Measurements from ENCODE around the gene HPD.

The HPD gene

DNA sequence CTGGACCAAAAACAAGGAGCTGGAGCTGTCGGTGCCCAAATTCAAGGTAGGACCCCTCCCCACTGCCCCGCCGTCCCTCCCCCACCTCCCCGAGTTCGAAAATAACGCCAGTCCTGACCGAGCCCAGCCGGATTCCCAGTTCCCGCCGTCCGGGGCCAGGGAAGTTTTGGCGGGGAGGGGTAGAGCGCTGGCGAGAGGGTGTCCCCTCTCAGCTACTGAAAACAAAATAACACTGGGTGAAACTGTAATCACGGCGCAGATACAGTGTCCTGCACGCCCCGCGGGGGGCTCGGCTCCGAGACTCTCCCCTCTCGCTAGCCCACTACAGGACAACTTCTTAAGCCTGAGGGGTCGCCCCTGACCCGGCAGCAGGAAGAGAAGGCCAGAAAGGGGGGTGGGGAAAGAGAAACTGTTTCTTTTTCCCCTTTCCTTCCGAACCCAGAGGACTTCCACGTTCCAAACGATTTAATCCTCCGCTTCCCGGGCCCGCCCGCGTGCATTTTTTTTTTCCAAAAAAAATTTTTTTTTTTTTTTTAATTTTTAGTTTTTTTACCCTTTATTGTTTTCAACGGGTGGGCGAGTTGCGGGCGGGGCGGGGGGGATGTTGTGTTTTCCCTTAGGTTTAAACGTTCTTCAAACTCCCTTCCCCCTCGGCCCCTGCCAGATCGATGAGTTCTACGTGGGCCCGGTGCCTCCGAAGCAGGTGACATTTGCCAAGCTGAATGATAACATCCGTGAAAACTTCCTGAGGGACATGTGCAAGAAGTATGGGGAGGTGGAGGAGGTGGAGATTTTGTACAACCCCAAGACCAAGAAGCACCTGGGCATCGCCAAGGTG is 53.3 kb downstream of the HPD start:
- H3K4me1 Mint-ChIP-seq = peaks cover 26 to 62% of the 10 kb centered on the region in 2 donors
- H3K4me3 Mint-ChIP-seq = peak overlapping the region; percentile 97 to 99
- H3K36me3 Mint-ChIP-seq = peaks cover 37 to 48% of the 10 kb centered on the region in 2 donors
- H3K27me3 Mint-ChIP-seq = no peaks in the 10 kb centered on the region
- H3K9me3 Mint-ChIP-seq = no peaks in the 10 kb centered on the region
- peak overlapping the region; percentile 98 for H3K27ac Mint-ChIP-seq
- DNase-seq (no peak), ATAC-seq (replicated peaks) (no peak)

DNA sequence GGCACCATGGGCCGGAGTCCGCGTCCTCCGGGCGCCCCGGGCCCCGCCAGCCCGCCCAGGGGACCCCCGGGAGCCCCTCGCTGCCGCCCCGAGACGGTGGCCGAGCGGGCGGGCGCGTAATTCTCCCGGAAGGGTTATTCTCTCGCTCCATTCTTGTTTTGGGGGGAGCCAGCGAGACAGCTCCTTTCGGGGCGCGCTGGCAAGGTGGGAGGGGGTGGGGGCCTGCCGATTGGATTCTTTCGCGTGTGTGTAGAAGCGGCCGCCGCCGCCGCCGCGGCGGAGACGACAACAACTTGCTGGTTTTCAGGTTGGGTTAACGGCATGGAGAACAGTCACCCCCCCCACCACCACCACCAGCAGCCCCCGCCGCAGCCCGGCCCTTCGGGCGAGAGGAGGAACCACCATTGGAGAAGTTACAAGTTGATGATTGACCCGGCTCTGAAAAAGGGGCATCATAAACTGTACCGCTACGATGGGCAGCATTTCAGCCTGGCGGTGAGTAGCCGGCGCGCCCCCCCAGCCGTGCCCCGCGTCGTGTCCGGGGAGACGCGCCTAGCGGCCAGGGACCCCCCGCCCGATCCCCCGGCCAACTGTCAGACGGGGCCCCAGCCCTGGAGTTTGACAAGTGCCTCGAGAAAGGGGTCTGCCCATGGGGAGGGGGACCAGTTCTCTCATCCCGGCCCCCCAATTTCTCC is 54.1 kb downstream of the HPD start:
- no peaks in the 10 kb centered on the region for H3K9me3 Mint-ChIP-seq
- peak overlapping the region; percentile 97 to 99 for H3K4me3 Mint-ChIP-seq
- ATAC-seq (replicated peaks) = peak; percentile 3 to 4
- H3K27me3 Mint-ChIP-seq = no peaks in the 10 kb centered on the region
- peak overlapping the region; percentile 98 for H3K27ac Mint-ChIP-seq
- peaks cover 26 to 57% of the 10 kb centered on the region in 2 donors for H3K4me1 Mint-ChIP-seq
- peaks cover 34 to 43% of the 10 kb centered on the region in 2 donors for H3K36me3 Mint-ChIP-seq
- DNase-seq = peak; percentile 45

DNA sequence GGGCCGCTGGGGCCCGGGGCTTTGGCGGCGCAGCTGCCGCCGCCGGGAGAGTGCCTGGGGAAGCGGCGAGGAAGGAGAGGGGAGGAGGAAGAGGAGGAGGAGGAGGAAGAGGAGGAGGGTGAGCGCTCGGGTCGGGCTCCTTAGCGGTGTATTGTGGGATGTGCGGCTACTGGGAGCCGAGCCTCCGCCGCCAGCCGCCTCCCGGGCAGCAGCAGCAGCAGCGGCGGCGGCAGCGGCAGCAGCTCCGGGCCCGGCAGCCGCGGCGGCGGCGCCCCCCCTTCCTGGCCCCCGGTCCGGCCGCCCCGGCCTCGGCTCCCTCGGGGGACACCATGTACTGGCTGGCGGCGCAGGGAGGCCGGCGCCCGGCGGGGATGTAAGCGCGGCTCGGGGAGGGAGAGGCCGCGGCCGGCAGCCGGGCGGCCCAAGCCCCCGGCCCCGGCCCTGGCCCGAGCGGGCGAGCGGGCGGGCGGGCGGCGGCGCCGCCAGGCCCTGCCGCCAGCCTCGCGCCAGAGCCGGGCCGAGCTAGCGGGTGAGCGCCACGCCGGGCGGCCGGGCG is 54.7 kb downstream of the HPD start, which contains the start of gene SETD1B:
TSS of gene SETD1B (plus strand) at position 149 of the 556 bp plus-strand sequence. CDS start 729 bp downstream, outside the sequence.
- peaks cover 29 to 42% of the 10 kb centered on the region in 2 donors for H3K36me3 Mint-ChIP-seq
- H3K4me3 Mint-ChIP-seq = peak within 1 kb of the TSS; percentile 99

DNA sequence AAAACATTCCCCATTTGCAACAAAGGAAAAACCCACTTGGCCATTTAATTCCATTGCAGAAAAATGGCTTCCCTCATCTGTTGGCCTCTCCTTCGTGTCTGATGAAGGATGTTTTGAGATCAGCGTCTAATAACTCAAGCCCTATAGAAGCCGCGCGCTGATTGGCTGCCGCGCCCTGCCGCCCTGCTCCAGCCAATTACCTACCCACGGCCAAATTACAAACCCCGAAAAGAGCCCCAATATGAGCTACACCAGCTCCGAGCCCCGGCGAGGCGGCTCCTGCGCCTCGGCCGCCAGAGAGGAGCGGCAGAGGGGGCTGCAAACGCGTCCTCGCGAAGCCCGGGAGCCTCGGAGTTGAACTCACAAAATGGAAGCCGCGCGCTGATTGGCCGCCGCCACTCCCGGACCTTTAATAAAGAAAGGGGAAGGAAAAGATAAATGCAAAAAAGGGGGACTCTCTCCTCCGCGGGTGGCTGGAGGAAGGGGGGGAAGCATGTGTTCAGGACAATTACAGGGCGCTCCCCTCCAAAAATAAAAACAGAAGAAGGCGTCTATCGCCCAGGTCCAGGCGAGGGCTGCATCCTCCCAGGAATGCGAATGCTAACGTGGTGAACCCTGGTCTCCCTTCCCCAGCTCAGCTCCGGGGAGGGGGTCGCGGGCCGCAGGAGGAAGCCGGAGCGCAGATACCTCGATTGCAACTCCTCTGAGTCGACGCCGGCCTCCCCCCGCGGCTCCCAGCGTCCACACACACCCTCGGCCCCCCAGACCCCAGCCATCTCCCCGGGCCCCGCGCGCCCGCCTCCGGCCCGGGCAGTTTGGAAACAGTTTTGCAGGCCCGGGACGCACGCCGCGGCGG is 55.6 kb downstream of the HPD start:
- peaks cover 35 to 61% of the 10 kb centered on the region in 2 donors for H3K4me1 Mint-ChIP-seq
- ATAC-seq (replicated peaks) (peak; percentile 50 to 57), DNase-seq (peak; percentile 92)
- H3K27me3 Mint-ChIP-seq = no peaks in the 10 kb centered on the region
- H3K9me3 Mint-ChIP-seq = no peaks in the 10 kb centered on the region
- H3K4me3 Mint-ChIP-seq = peak overlapping the region; percentile 93 to 99
- H3K27ac Mint-ChIP-seq = peak overlapping the region; percentile 100
- H3K36me3 Mint-ChIP-seq = peaks cover 25 to 44% of the 10 kb centered on the region in 2 donors

More for the DNA sequence above, 54.7 kb downstream of the HPD start, which contains the start of gene SETD1B:
- Mint-ChIP-seq H3K27me3 (no peaks in the 10 kb centered on the region), H3K27ac (peak within 1 kb of the TSS; percentile 100), H3K4me1 (peaks cover 30 to 59% of the 10 kb centered on the region in 2 donors), H3K9me3 (no peaks in the 10 kb centered on the region)
- DNase-seq (peak; percentile 48), ATAC-seq (replicated peaks) (peak; percentile 3 to 4)

DNA sequence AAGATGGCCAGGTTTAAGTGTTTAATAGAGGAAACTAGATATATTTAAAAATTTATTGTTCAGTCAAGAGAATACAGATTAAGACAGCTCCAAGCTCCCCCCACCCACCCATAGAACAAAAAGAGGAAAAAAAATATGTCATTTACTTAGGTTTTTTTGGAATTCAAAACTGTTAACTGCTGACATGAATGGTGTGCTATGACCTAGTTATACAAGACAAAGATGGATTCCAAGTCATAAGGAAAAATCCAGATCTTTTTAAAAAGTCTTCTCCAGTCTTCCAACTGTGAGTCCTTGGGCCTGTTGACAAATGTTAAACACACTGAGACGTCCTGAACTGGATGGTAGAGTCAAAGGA is 56.2 kb downstream of the HPD start:
- Mint-ChIP-seq H3K27ac (peak overlapping the region; percentile 100), H3K4me3 (peak overlapping the region; percentile 93 to 99), H3K9me3 (no peaks in the 10 kb centered on the region), H3K27me3 (no peaks in the 10 kb centered on the region), H3K4me1 (peaks cover 36 to 61% of the 10 kb centered on the region in 2 donors), H3K36me3 (peaks cover 26 to 47% of the 10 kb centered on the region in 2 donors)
- no peak for ATAC-seq (replicated peaks)
- no peak for DNase-seq

DNA sequence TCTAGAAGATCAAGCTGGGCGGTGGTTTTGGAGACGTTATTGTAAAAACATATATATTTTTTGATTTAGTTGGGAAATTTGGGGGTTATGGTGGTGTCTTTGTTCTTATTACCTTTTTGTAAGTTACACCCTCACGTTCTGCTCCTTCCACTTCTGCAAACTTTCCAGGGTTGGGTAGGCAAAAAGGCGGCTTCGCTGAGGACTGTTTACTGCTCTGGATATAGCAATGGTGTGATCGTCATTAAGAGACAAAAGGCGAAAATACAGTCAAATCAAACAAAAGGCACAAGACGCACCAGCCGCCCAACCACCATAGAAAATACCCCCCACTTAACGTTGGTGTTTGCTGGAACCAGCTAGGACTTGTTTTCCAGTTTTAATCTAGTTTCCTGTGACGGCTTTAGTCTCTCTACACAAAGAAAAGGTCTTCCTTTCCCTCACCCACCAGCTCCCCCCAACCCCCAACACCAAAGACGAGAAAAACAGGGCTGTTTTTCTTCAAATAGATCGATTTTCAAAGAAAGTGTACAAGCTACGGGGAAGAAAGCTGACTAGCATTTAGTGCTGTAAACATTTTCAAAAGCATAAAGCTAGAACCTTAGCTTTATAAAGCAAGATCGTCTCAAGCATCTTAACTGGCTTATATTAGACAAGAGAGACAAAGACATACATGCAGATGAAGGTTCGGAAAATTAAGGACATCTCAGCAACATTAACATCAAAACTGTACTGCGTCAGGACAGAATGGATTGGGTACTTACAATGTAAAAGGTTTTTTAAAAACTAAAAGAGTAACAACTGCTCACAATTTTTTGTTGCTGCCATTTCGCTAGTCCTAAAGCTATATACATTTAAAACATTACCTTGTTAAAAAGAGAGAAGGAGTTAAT is 56.8 kb downstream of the HPD start:
- no peak for ATAC-seq (replicated peaks)
- Mint-ChIP-seq H3K4me3 (peak overlapping the region; percentile 93 to 99), H3K9me3 (no peaks in the 10 kb centered on the region), H3K4me1 (peaks cover 37 to 58% of the 10 kb centered on the region in 2 donors), H3K27ac (peak overlapping the region; percentile 100), H3K36me3 (peaks cover 28 to 50% of the 10 kb centered on the region in 2 donors), H3K27me3 (no peaks in the 10 kb centered on the region)
- no peak for DNase-seq

GRCh38 chr12:121800694-121801594 is 57.7 kb downstream of the HPD start:
- Mint-ChIP-seq H3K4me3 (peak overlapping the region; percentile 93 to 99), H3K27ac (peak overlapping the region; percentile 100), H3K27me3 (no peaks in the 10 kb centered on the region), H3K9me3 (no peaks in the 10 kb centered on the region), H3K36me3 (peaks cover 24 to 44% of the 10 kb centered on the region in 2 donors), H3K4me1 (peaks cover 32 to 53% of the 10 kb centered on the region in 2 donors)
- peak; percentile 54 for DNase-seq
- peak; percentile 3 to 4 for ATAC-seq (replicated peaks)

GRCh38 chr12:121799842-121800693 is 58.6 kb downstream of the HPD start:
- H3K4me1 Mint-ChIP-seq = peaks cover 33 to 56% of the 10 kb centered on the region in 2 donors
- ATAC-seq (replicated peaks) = peak; percentile 39 to 49
- H3K4me3 Mint-ChIP-seq = peak overlapping the region; percentile 89 to 92
- peak overlapping the region; percentile 97 for H3K27ac Mint-ChIP-seq
- peaks cover 22 to 43% of the 10 kb centered on the region in 2 donors for H3K36me3 Mint-ChIP-seq
- H3K27me3 Mint-ChIP-seq = no peaks in the 10 kb centered on the region
- peak; percentile 73 for DNase-seq
- H3K9me3 Mint-ChIP-seq = no peaks in the 10 kb centered on the region

DNA sequence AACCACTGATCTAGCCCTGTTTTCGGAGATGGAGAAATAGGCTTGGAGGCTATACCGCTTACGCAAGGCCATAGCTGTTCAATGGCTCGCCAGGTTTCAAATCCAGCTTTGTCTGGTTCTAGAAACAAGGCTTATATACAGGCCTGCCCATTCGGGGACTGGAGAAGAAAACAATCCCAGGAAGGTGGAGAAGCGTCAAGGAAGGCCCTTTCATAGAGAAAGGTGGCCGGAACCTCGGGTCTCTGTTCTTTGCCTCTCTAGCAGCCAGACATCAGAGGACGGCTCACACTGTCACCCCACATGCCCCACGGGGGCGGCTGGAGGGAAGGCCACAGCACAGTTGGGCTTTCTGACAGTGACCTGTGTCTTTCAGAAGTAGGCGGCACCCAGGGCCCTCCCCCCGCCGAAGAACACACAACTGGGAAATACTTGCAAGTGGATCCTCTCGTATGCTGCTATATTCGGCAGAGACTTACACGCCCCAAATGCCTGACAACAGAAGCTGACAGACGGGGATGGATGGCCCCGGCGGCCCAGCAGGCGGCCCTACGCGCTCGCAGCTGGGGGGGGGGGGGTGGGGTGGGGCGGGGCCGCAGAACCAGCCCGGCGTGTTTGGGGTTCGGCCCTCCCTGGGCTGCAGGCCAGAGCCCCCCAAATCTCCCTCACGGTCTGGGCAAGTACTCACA is 59.4 kb downstream of the HPD start:
- peak in 1 of 2 donors; percentile 3 for ATAC-seq (replicated peaks)
- Mint-ChIP-seq H3K36me3 (peaks cover 22 to 45% of the 10 kb centered on the region in 2 donors), H3K4me1 (peaks cover 40 to 57% of the 10 kb centered on the region in 2 donors), H3K27me3 (no peaks in the 10 kb centered on the region), H3K9me3 (no peaks in the 10 kb centered on the region), H3K4me3 (peak overlapping the region; percentile 89 to 92), H3K27ac (peak overlapping the region; percentile 97)
- DNase-seq = no peak

- Mint-ChIP-seq H3K4me1 (peaks cover 41 to 61% of the 10 kb centered on the region in 2 donors), H3K27ac (peak overlapping the region; percentile 97), H3K36me3 (peaks cover 22 to 45% of the 10 kb centered on the region in 2 donors)
These were observed 59.9 kb downstream of the HPD start for GRCh38 chr12:121798787-121799155.

More at GRCh38 chr12:121798787-121799155, 59.9 kb downstream of the HPD start:
- Mint-ChIP-seq H3K9me3 (no peaks in the 10 kb centered on the region), H3K4me3 (peak overlapping the region; percentile 89 to 92), H3K27me3 (no peaks in the 10 kb centered on the region)
- no peak for ATAC-seq (replicated peaks)
- DNase-seq = no peak
